Measurements from ENCODE around the gene APLP2. TPM values are rescaled to one million over a fixed set of nuclear protein-coding genes. Genes with fewer than 3 reads are reported as not detected.

Gene APLP2
- total RNA-seq, 1 donor from 2014 or later = 374 TPM

DNA sequence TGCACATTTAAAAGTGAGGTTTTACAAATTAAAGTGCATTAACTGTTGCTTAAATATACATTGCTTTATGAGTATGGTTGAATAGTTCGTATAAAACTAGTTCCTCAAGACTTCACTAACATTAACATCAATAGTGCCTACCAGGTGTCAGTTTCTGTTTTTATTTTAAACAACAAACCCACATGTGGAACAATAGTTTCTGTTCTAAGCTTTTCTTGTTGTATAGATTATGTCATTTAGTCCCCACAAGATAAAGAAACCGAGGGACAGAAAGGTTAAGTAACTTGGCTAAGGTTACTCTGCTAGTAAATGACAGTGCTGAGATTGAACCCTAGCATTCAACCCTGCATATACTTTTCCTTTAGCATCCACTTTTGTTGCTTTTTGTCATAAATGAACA, 48.5 kb downstream of the APLP2 start:
- DNase-seq (ENCODE audit: low spot score) = no peak

DNA sequence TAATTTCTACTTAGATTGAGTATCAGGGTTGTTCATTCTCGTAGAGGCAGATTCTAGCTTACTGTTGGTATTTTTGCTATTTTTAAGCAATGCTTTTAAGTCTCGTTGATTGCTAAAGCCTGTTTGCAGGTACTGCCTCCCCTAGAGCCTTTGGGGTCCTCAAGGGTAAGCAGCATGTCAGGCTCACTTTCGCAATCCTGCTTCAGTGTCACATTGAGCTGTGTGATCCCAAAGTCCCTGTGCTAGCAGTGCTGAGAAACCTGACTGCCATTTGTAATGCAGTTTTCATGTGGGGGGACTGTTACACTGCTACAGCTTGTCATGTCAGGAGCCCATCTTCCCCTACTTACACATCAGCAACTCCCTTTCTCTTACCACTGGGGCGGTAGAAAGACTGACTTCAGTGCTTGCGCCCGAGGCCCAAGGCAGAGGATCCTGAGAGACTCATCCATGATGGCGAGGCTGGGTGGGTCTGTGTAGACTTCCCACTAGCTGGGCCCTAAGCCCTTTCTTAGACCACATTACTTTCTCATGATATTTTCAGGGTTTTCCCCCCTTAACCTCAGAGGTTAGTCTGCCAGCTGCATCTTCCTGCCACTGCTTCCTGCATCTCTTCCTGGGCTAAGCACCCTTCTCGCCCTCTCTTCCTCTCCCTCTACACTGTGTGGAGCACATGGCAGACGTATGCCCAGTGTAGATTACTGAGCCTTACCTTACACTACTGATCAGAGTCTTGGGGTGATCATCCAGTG, 49.1 kb downstream of the APLP2 start:
- no peak for DNase-seq (ENCODE audit: low spot score)

DNA sequence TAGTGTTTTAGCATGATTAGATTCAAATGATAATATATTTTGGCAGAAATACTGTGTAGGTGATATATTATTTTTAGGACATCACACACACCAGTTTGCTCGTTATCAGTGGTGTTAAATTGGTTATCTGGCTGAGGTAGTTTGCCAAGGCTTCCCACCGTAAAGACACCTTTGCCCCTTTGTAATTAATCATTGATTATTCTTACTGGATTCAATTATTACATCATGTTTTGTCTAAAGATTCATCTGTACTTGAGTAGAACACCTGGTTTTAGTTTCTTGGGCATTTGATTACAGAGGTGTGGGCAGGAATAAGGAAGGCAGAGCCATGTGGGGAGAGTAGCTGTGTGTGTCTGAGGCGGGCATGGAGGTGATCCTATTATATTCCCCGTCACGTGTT, 50.4 kb downstream of the APLP2 start:
- no peak for DNase-seq (ENCODE audit: low spot score)

DNA sequence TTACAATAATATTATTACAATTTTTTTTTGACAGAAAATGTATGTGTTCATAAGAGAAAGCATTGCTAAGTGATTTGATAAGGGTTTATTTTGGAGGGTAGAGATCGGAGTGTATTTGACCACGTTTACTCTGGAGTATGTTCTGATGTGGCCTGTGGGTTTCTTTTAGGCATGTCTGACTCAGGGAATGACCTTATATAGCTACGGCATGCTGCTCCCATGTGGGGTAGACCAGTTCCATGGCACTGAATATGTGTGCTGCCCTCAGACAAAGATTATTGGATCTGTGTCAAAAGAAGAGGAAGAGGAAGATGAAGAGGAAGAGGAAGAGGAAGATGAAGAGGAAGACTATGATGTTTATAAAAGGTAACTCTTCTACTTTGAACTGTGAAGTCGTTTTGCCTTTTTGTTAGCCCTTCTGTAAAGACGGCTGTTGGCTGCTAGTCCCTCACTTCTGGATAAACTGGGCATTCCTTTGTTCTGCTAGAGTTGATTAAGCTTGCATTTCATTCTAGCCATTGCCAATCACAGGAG, 51.8 kb downstream of the APLP2 start:
- no peak for DNase-seq (ENCODE audit: low spot score)

DNA sequence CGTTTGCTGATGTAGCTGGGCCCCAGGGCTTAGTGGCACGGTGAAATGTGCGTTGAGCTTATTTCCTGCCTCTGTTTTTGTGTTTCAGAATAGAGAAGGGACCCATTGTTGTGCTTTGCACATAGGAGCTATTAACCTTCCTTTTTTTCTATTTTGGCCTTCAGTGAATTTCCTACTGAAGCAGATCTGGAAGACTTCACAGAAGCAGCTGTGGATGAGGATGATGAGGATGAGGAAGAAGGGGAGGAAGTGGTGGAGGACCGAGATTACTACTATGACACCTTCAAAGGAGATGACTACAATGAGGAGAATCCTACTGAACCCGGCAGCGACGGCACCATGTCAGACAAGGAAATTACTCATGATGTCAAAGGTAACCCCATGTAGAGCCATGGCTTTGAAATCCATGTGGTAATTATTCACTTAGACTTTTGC, 52.5 kb downstream of the APLP2 start:
- no peak for DNase-seq (ENCODE audit: low spot score)

DNA sequence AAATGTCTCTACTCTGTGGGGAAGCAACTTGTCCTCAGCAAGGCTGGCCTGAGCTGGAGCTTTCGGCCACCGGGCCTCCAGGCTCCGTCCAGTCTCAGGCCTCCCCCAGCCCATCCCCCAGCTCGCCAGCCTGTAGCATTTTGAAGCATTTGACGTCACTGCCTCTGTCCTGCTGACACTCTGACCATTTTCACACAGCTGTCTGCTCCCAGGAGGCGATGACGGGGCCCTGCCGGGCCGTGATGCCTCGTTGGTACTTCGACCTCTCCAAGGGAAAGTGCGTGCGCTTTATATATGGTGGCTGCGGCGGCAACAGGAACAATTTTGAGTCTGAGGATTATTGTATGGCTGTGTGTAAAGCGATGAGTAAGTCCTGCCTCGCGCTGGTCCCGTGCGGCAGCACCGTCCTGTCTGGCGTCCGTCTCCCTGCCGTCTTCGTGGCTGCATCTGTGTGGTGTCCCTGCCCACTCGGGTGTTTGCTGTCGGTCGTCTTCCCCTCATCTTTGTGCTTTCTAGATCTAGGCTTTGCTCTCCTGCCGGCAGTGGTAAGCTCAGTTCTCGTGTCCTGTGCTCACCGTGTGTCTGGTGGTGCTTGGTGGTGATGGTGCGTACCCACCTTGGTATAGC, 53.8 kb downstream of the APLP2 start:
- no peak for DNase-seq (ENCODE audit: low spot score)

DNA sequence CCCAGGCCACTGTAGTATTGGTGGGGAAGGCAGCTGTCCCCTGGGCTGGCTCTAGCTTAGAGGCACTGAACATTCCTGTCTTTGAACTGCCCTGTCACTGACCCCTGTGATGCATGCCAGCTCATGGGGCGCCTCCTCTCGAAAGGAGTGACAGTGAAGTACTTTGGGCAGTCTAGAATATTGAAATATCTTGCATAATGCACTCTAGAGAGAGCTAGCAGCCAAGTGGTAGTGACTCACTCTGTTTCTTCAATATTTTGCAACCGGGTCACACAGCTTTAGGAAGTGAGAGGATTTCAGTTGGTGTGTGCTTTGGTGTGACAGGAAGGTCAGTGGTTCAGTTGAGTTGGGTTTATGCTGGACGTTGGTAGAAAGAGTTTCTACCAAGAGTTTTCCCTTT, 54.4 kb downstream of the APLP2 start:
- peak; percentile 50 for DNase-seq (ENCODE audit: low spot score)

DNA sequence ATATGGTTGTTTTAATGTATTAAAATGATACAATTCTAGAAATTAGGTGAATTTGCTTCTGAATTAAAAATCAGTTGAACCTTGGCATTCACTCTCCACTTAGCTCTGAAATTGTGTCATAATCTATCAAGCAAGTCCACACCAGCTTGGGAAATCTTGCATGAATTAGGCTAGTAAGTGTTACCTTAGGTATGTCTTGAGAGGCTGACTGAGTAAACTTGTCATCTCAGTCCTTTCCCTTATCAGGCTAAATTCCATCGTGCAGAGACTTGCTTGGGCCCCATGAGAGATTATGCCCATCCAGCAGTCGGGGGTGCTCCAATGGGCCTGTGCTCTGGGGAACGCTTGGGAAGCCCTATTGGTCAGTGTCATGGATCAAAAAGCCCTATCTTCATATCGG, 55.9 kb downstream of the APLP2 start:
- DNase-seq (ENCODE audit: low spot score) = no peak

DNA sequence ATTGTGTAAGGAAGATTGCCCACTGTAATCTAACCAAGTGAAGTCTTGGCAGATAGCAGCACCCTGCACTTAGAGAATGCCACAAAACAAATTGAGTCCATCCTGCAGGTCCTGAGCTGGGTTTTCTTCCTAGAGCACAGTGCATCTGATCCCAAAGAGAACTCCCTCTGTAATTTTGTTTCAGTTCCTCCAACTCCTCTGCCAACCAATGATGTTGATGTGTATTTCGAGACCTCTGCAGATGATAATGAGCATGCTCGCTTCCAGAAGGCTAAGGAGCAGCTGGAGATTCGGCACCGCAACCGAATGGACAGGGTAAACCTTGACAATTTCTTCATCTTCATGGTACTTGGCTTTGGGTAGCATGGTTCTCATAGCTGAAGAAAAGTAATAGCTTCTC, 56.8 kb downstream of the APLP2 start:
- DNase-seq (ENCODE audit: low spot score) = no peak

DNA sequence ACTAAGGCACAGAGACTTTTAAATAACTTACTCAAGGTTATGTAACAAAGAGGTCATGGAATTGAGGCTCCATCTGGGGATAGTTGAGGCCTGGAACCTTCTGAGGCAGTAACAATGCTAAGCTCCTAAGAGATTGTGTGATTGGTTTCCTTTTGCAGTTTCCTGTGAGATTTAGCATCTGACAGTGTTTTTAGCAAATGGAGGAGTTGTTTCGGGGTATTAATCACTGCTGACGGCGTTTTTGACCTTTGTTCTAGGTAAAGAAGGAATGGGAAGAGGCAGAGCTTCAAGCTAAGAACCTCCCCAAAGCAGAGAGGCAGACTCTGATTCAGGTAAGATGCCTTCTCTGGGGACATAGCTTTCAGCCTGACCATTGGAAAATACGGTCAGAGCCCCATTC, 57.8 kb downstream of the APLP2 start:
- DNase-seq (ENCODE audit: low spot score) = no peak

DNA sequence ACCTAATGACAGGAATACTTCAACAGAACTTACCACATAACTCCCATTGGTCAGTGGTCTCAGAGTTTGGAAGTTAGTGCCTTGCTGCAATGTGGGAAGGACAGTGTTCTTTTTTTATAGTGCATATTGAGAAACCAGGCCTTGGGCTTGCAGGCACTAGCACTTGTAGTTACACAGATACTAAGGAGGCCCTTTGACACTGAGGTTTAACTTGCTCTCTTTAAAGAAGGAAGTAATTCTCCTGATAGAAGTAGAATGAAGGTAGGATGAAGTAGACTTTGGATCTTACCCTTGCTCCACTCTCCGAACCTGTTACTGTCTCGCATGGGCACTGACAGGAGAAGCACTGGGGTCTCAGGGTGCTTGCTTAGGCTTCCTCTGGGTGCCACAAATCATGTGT, 58.9 kb downstream of the APLP2 start:
- no peak for DNase-seq (ENCODE audit: low spot score)

DNA sequence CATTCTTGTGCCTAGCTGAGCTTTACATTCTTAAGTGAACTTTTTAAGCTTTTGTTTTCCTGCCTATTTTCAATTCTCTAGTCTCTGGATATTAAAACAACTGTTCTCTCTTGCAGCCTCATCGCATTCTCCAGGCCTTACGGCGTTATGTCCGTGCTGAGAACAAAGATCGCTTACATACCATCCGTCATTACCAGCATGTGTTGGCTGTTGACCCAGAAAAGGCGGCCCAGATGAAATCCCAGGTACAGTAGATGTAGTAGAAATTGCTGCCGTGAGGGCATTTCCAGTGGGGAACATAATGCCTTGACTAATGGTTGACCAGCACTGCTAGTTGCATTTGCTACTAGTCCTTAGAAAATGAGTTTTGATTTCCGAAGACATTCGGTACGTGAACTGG, 60.2 kb downstream of the APLP2 start:
- DNase-seq (ENCODE audit: low spot score) = no peak

DNA sequence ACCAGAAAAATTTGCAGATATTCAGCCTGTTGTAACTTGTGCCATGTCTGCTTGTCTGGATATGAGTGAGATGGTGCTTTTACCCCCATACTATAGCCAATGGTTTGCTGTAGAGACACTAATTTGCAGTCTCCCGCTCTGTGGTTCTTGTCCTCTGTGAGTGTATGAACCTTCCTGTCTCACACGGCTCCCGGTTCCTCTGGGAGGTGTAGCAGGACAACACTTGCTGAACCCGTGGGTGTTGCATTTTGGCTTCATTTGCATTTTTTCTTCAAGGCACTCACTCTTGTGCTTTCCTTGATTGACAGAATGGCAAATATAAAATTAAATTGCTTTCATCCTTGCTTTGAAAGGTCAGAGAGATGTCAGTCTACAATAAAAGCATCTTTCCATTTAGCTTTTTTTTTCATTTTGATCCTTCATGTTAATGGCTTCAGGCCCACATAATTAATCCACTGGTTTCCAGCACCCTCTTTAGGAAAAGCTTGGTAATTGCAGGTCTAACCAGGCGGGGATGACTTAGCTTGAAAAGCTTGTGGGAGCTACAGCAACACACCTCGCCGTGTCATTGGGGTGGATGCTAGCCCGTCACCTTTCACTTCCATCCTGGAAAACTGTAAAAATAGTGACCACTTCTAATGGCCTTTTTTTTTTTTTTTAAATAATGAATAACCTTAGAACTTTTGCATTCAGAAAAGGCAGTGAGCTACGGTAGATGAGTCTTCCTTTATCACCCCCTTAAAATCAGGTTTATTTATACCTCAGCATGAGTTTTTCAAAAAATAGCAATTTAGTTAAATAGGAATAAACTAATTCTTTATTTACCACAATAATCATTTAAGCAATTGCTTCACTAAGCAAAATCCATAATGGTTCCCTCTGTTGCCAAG, 62.5 kb downstream of the APLP2 start:
- peak; percentile 73 for DNase-seq (ENCODE audit: low spot score)

DNA sequence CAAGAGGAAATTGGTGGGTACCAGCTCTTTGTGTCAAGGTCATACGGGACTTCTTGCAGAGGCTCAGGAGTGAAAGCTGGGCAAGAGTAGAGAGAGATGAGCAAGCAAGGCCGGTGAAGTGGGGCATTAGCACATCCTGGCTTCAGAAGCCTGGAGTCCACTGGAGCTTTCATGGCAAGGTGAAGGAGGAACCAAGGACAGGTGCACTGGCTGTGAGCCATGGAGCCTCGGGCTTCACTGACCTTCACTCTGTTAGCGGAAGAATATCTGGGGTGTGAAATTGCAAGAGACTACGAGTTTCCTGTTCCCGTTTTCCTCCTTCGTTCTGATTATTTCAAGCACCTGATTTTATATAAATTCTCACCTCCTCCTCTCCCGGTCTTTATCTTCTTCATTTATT, 64.0 kb downstream of the APLP2 start:
- no peak for DNase-seq (ENCODE audit: low spot score)

DNA sequence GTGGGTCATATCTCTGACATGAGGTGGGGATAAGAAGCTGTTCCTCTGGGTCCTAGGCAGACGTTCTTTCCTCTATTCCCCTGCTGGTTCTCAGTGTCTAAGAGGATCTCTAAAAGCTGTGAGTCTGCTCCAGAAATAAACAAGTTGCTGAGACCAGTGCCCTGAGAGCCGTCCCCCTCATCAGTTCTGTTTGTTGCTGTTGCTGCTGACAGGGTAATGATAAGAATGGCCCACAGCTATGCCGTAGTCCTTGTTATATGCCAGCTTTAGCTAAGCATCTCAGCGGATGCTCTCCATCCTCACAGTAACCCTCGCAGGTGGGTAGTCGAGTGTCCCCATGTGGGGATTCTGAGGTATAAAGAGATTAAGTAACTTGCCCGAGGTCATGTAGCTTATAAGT, 66.4 kb downstream of the APLP2 start:
- no peak for DNase-seq (ENCODE audit: low spot score)

DNA sequence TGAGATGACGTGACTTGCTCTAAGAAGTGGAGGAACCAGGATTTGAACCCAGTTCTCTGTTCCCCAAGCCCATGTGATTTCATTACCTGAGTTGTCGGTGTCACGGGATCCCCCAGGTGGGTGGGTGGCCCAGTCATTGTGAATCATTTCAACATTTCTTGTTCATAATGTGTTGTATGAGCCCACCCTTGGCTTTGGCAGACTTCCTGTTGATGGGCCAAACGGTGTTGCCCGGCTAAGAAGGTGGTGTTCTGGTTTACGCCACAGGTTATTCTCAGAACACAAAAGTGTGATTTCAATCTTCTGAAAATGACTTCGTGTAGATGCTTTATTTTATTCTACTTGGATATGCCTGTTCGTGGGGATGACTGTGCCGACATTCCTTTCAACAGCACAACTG, 68.3 kb downstream of the APLP2 start:
- no peak for DNase-seq (ENCODE audit: low spot score)

DNA sequence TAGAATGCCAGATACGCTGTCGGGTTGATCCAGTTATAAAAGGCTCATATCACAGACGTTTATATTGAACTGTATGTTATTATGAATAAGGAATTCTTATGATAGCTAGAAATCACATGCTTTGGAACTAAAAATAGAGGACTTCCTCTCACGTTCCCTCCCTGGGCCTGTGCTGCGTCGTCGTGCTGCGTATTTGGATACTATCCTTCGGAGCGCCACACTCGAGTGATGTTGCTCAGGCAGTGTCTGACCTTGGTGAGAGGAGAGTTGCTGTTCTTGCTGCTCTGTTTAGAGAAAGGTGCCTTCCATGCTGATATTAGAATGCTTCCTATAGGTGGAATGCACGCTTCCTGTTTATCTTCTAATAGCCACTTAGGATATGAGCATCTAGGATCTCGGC, 69.7 kb downstream of the APLP2 start:
- no peak for DNase-seq (ENCODE audit: low spot score)

DNA sequence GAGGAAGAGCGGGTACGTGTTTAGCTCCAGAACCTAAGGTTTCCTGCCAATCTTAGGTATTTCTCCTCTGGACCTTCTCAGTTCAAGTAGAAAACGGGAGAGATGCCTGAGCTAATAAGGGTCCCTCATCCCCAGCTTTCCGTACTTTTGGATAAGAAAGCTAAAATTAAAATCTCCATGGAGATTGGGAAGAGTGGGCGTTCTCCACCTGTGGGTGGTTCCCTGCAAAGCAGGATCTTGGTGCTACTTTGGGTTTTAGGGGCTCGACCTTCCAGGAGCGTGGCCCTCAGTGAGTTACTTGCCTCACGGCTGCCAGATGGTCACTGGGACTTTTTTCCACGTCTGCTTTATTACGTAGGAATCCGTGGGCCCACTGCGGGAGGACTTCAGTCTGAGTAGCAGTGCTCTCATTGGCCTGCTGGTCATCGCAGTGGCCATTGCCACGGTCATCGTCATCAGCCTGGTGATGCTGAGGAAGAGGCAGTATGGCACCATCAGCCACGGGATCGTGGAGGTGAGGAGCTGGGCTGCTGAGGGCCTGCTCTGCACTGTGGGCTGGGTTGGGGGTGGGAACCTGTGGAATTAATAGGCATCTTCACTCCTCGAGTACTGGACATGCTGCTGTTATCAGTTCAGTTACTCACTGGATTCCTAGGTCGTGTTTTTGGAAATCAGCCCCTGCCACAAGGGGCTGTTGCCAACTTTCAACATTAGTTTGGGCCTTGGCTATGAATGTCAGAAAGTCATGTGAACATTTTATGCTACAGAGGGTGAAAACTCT, 72.1 kb downstream of the APLP2 start:
- DNase-seq (ENCODE audit: low spot score) = no peak

DNA sequence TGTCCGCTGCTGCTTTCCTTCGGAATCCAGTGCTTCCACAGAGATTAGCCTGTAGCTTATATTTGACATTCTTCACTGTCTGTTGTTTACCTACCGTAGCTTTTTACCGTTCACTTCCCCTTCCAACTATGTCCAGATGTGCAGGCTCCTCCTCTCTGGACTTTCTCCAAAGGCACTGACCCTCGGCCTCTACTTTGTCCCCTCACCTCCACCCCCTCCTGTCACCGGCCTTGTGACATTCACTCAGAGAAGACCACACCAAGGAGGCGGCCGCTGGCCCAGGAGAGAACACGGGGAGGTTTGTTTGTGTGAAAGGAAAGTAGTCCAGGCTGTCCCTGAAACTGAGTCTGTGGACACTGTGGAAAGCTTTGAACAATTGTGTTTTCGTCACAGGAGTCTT, 74.4 kb downstream of the APLP2 start:
- no peak for DNase-seq (ENCODE audit: low spot score)

DNA sequence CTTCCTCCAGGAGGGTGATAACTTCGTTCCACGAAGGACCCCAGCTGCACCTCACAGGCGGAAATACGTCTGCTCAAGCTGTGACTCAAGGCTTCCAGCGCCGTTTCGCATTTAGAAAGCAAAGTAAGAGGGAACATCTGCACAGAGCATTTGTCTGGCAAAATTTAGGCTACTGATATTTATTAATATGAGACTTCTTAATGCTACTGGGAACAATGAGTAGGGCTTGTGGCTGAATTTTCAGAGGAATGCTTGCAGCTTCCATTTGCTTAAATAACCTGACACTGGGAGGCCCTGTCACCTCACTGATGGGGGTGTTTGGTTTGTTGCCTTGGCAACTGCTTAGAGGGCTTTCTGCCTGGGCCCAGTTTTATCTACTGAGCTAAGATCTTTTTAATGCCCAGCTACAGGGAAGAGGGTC, 75.2 kb downstream of the APLP2 start:
- peak; percentile 67 for DNase-seq (ENCODE audit: low spot score)

DNA sequence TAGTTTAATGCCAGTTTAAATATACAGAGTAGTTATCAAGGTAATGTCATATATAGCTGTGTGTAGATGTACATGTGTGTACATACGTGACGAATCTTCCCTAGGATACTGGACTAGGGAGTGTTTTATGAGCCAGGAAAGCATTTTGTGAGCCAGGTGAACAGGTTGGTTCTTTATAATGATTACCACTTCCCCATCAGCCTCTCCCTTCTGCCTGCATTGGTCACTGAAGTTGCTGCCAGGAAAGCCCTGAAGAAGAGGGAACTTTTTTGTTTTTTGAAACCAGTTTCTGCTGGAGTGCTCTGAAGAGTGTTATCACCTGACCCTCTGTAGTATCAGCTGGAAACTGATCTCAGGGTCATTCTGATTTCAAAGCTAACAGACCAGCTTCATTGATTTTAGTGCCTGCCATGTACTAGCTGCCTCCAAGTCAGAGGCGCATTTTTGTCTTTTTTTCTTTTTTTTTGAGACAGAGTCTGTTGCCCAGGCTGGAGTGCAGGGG, 75.7 kb downstream of the APLP2 start:
- no peak for DNase-seq (ENCODE audit: low spot score)
